ENCODE data around the gene NFIC.
"Not testable (repeated sequence)": the region's sequence is repeated elsewhere in the genome, so short reads cannot be mapped to it uniquely, and the experiment has no call there.

The NFIC gene

GRCh38 chr19:3430366-3430680 lies 63.9 kb downstream of the NFIC start:
- DNase-seq: not testable (repeated sequence)

- DNase-seq: no peak
Observed at GRCh38 chr19:3431760-3432397, 65.5 kb downstream of the NFIC start.

GRCh38 chr19:3433313-3433712 lies 66.9 kb downstream of the NFIC start:
- DNase-seq: no peak

GRCh38 chr19:3433805-3434540 lies 67.6 kb downstream of the NFIC start:
- DNase-seq: no peak

GRCh38 chr19:3434630-3435553 lies 68.5 kb downstream of the NFIC start:
- peak; percentile 97 for DNase-seq

- DNase-seq: peak; percentile 79
Observed at GRCh38 chr19:3440082-3440481, 73.7 kb downstream of the NFIC start.

- no peak for DNase-seq
Observed at GRCh38 chr19:3441089-3441985, 75.0 kb downstream of the NFIC start.

- DNase-seq: no peak
Observed at GRCh38 chr19:3441986-3442329, 75.6 kb downstream of the NFIC start.

- DNase-seq: no peak
Observed at GRCh38 chr19:3442487-3443071, 76.2 kb downstream of the NFIC start.

- DNase-seq: no peak
Observed at GRCh38 chr19:3443840-3444694, 77.7 kb downstream of the NFIC start.

GRCh38 chr19:3444695-3445234 lies 78.4 kb downstream of the NFIC start:
- DNase-seq: no peak

GRCh38 chr19:3446657-3447056 lies 80.3 kb downstream of the NFIC start:
- not testable (repeated sequence) for DNase-seq

- DNase-seq: no peak
Observed at GRCh38 chr19:3448616-3449334, 82.4 kb downstream of the NFIC start.

GRCh38 chr19:3450796-3451411 lies 84.5 kb downstream of the NFIC start:
- DNase-seq: no peak

GRCh38 chr19:3451451-3451866 lies 85.1 kb downstream of the NFIC start:
- DNase-seq: no peak

- DNase-seq: no peak
Observed at GRCh38 chr19:3452171-3452941, 86.0 kb downstream of the NFIC start.

- DNase-seq: not testable (repeated sequence)
Observed at GRCh38 chr19:3452942-3453214, 86.5 kb downstream of the NFIC start.

- DNase-seq: no peak
Observed at GRCh38 chr19:3453840-3454239, 87.5 kb downstream of the NFIC start.

GRCh38 chr19:3454656-3455392 lies 88.4 kb downstream of the NFIC start:
- no peak for DNase-seq

All from stimulated activated CD8-positive, alpha-beta memory T cell treated with anti-CD3 and anti-CD28 coated beads, Interleukin-4, amount 100 ng/mL, for 48 hours (primary cell).